ENCODE results near the gene MAGI2.

Gene MAGI2

GRCh38 chr7:78684201-78684600, 769.3 kb downstream of the MAGI2 start:
- POLR2A ChIA-PET = no interaction called here

DNA sequence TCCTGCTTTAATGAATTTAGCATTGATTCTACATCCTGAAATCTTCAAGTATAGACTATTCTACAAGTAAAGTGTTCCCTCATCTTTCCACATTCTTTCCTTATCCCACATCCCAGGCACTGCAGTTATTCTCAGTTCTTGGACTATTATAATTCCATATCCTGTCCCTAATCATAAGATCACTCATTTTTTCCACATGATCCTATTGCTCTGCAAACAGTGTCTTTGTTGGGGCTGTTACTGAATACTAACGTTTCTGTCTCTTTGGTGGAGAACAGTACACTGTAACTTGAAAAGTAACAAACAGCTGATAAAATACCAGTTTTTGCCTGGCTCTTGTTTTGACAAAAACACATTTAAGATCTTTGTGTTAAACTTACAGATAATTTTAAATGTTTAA, 769.9 kb downstream of the MAGI2 start:
- TF ChIP-seq, protein P1, sequence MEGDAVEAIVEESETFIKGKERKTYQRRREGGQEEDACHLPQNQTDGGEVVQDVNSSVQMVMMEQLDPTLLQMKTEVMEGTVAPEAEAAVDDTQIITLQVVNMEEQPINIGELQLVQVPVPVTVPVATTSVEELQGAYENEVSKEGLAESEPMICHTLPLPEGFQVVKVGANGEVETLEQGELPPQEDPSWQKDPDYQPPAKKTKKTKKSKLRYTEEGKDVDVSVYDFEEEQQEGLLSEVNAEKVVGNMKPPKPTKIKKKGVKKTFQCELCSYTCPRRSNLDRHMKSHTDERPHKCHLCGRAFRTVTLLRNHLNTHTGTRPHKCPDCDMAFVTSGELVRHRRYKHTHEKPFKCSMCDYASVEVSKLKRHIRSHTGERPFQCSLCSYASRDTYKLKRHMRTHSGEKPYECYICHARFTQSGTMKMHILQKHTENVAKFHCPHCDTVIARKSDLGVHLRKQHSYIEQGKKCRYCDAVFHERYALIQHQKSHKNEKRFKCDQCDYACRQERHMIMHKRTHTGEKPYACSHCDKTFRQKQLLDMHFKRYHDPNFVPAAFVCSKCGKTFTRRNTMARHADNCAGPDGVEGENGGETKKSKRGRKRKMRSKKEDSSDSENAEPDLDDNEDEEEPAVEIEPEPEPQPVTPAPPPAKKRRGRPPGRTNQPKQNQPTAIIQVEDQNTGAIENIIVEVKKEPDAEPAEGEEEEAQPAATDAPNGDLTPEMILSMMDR (IDR thresholded peaks at IDR 0.05; ENCODE audit: insufficient read depth, low read length, missing control alignments) = no peak
- CTCF ChIA-PET = no interaction called here
- POLR2A ChIA-PET = no interaction called here

More at GRCh38 chr7:78684201-78684600, 769.3 kb downstream of the MAGI2 start:
- TF ChIP-seq, protein P1 (IDR thresholded peaks at IDR 0.05; ENCODE audit: insufficient read depth, low read length, missing control alignments) = no peak
- CTCF ChIA-PET = no interaction called here
- no peak for DNase-seq (ENCODE audit: low read depth, low spot score)
- H3K4me3 ChIP-seq (ENCODE audit: low read depth, low read length) = no peak overlapping the region

DNA sequence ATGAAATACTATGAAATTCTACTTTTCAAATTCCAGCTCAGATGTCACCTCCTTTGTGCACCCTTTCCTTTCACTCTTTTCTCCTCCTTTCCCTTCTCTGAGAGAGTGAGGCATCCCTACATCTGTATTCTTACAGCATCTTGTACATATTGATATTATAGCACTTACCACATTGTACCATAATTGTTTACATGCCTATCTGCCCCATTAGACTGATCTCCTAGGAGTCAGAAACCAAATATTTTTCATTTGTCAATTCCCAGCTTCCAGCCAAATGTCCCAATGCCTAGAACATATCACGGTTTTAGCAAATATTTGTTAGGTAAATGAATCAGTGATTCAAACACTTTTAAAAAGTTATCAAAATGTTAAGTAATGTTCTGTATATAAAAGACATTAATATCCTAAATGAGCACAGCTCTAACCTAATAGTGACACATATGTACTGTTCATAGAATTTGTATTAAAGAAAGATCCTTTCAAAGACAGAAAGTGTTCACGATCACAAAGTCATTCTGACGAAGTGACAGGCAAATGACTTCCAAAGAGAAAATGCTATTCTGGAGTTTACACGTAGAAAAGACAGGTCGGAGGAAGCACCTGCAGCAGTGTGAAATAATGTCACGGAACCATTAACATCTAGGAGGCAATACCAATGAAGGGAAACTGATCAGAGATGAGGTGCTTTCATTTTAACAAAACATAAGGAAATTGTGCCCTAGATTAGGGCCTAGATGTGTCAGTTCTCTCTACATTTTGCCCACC, 774.2 kb downstream of the MAGI2 start:
- DNase-seq (ENCODE audit: low read depth, low spot score) = no peak
- ChIA-PET POLR2A (no interaction called here), CTCF (no interaction called here)
- no peak overlapping the region for H3K4me3 ChIP-seq (ENCODE audit: low read depth, low read length)
- TF ChIP-seq, protein P1 (IDR thresholded peaks at IDR 0.05; ENCODE audit: insufficient read depth, low read length, missing control alignments) = no peak

More for the DNA sequence above, 769.9 kb downstream of the MAGI2 start:
- DNase-seq (ENCODE audit: low read depth, low spot score) = no peak
- H3K4me3 ChIP-seq (ENCODE audit: low read depth, low read length) = no peak overlapping the region

DNA sequence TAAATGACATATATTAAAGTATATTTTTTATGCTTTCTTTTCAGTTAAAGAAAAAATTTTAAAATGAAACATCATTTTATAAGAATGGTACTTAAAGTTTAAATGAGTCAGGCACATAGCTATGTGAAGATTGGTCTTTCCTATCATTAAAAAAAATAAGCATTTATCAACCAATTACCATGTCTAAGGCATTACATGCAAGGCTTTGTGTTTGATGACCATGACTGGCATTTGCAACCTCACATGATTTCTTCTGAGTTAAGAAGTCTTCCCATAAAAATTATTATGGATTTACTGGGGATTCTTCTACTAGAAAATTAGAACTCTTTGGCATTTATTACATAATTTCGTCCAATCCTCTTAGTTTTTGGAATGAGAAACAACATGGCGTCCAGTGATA, 776.1 kb downstream of the MAGI2 start:
- TF ChIP-seq, protein P1 (IDR thresholded peaks at IDR 0.05; ENCODE audit: insufficient read depth, low read length, missing control alignments) = no peak
- H3K4me3 ChIP-seq (ENCODE audit: low read depth, low read length) = no peak overlapping the region
- no peak for DNase-seq (ENCODE audit: low read depth, low spot score)
- CTCF ChIA-PET = no interaction called here
- POLR2A ChIA-PET = no interaction called here

GRCh38 chr7:78675511-78675910, 778.0 kb downstream of the MAGI2 start:
- TF ChIP-seq, protein P1 (IDR thresholded peaks at IDR 0.05; ENCODE audit: insufficient read depth, low read length, missing control alignments) = no peak
- POLR2A ChIA-PET = no interaction called here
- CTCF ChIA-PET = no interaction called here
- DNase-seq (ENCODE audit: low read depth, low spot score) = no peak
- H3K4me3 ChIP-seq (ENCODE audit: low read depth, low read length) = no peak overlapping the region

DNA sequence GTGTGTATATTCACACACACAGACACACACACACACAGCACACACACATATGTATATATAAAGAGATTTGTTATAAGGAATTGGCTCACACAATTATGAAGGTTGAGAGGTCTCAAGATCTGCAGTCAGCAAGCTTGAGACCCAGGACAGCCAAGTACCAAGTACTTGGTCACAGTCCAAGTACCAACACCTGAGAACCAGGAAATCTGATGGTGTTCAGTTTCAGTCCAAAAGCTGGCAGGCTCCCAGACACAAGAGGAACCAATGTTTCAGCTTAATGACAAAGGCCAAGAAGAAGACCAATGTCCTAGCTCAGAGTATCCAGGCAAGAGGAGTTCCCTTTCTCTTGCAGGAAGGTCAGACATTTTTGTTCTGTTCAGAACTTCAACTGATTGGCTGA, 780.2 kb downstream of the MAGI2 start:
- no peak for DNase-seq (ENCODE audit: low read depth, low spot score)
- H3K4me3 ChIP-seq (ENCODE audit: low read depth, low read length) = no peak overlapping the region
- ChIA-PET CTCF (no interaction called here), POLR2A (no interaction called here)
- TF ChIP-seq, protein P1 (IDR thresholded peaks at IDR 0.05; ENCODE audit: insufficient read depth, low read length, missing control alignments) = no peak
